ENCODE results near the gene TPCN2. TPM values are rescaled to one million over a fixed set of nuclear protein-coding genes. Genes with fewer than 3 reads are reported as not detected.
A peak's percentile ranks its signal among the peaks of the same experiment; 100 is the strongest.

TPCN2 gene
- total RNA-seq, 1 experiment from 2014 or later, result 16.3 TPM

DNA sequence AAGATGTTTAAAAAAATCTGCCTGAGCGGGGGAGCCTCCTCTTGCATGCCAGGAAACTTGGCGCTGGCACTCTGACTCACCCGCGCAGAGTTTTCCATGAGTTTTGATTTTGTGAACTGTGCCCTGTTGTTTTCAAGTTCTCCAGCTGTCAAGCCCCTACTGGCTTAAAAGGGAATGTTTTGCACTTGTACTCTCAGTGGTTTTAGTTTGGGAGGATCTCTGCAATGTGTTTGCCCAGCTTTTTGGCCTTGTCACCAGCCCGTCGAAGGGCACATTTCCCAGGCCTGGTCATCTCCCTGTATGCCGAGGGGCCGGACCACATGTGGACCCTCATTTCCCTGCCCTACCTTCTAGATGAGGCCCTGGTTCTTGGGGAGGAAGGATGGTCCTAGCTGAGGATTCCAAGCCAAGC, 47.9 kb upstream of the TPCN2 start:
- peaks cover under 1% of the 10 kb centered on the region for H3K36me3 Mint-ChIP-seq (ENCODE audit: insufficient read depth, unreplicated experiment)
- intact Hi-C loops (cut with micrococcal nuclease), result no loop called here
- no peaks in the 10 kb centered on the region for H3K9me3 Mint-ChIP-seq (ENCODE audit: unreplicated experiment)
- TF ChIP-seq, protein P1, sequence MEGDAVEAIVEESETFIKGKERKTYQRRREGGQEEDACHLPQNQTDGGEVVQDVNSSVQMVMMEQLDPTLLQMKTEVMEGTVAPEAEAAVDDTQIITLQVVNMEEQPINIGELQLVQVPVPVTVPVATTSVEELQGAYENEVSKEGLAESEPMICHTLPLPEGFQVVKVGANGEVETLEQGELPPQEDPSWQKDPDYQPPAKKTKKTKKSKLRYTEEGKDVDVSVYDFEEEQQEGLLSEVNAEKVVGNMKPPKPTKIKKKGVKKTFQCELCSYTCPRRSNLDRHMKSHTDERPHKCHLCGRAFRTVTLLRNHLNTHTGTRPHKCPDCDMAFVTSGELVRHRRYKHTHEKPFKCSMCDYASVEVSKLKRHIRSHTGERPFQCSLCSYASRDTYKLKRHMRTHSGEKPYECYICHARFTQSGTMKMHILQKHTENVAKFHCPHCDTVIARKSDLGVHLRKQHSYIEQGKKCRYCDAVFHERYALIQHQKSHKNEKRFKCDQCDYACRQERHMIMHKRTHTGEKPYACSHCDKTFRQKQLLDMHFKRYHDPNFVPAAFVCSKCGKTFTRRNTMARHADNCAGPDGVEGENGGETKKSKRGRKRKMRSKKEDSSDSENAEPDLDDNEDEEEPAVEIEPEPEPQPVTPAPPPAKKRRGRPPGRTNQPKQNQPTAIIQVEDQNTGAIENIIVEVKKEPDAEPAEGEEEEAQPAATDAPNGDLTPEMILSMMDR (IDR thresholded peaks at IDR 0.05; ENCODE audit: unreplicated experiment), result peak; percentile 25
- H3K27ac Mint-ChIP-seq (ENCODE audit: low read depth, unreplicated experiment), result no peak overlapping the region
- no peaks in the 10 kb centered on the region for H3K27me3 Mint-ChIP-seq (ENCODE audit: insufficient read depth, unreplicated experiment)
- no peak overlapping the region for H3K4me3 Mint-ChIP-seq (ENCODE audit: unreplicated experiment)
- CTCF ChIA-PET, result interaction anchor here (0.7 to 2.2 kb wide), 2 partner anchors 12 to 96 kb away, joined by 3 to 6 read pairs; partner anchors contain the start of gene MRGPRF
- DNase-seq (ENCODE audit: unreplicated experiment), result peak; percentile 67
- no TSS peak for BruUV-seq (replicated peaks)
- H3K4me1 Mint-ChIP-seq (ENCODE audit: insufficient read depth, unreplicated experiment), result no peaks in the 10 kb centered on the region
- POLR2A ChIA-PET, result no interaction called here

GRCh38 chr11:69001243-69002081, 47.3 kb upstream of the TPCN2 start:
- DNase-seq (ENCODE audit: unreplicated experiment), result no peak
- H3K9me3 Mint-ChIP-seq (ENCODE audit: unreplicated experiment), result no peaks in the 10 kb centered on the region
- intact Hi-C loops (cut with micrococcal nuclease), result no loop called here
- POLR2A ChIA-PET, result no interaction called here
- no peak overlapping the region for H3K27ac Mint-ChIP-seq (ENCODE audit: low read depth, unreplicated experiment)
- TF ChIP-seq, protein P1 (IDR thresholded peaks at IDR 0.05; ENCODE audit: unreplicated experiment), result no peak
- no peaks in the 10 kb centered on the region for H3K27me3 Mint-ChIP-seq (ENCODE audit: insufficient read depth, unreplicated experiment)
- H3K4me3 Mint-ChIP-seq (ENCODE audit: unreplicated experiment), result no peak overlapping the region
- CTCF ChIA-PET, result interaction anchor here (0.6 to 2.2 kb wide), 4 partner anchors 11 to 537 kb away, joined by 3 to 6 read pairs (median 4); partner anchors contain the start of gene MRGPRF
- no TSS peak for BruUV-seq (replicated peaks)
- H3K36me3 Mint-ChIP-seq (ENCODE audit: insufficient read depth, unreplicated experiment), result no peaks in the 10 kb centered on the region
- no peaks in the 10 kb centered on the region for H3K4me1 Mint-ChIP-seq (ENCODE audit: insufficient read depth, unreplicated experiment)

DNA sequence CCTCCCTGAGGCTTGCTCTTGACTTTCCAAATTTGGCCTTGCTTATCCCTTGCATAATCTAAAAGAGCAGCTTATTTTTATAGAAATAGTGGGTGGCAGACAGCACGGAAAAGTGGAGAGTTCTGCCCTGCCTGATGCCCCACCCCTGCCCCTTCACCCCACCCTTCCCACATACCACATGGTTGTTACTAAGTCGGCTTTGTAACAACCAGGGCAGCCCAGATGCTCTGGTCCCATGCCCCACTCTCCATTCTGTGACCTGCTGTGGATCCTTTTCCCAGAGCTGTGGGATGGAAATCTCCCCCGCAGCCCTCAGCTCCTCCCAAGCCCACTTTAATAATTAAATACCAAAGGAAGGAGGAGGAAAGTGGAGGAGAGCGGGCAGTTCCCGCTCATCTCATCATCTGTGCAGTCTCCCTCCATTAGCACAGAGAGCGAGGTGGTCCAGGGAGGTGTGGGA, 46.6 kb upstream of the TPCN2 start:
- Mint-ChIP-seq H3K36me3 (ENCODE audit: insufficient read depth, unreplicated experiment) (no peaks in the 10 kb centered on the region), H3K27ac (ENCODE audit: low read depth, unreplicated experiment) (no peak overlapping the region), H3K4me3 (ENCODE audit: unreplicated experiment) (no peak overlapping the region), H3K9me3 (ENCODE audit: unreplicated experiment) (no peaks in the 10 kb centered on the region), H3K27me3 (ENCODE audit: insufficient read depth, unreplicated experiment) (no peaks in the 10 kb centered on the region), H3K4me1 (ENCODE audit: insufficient read depth, unreplicated experiment) (no peaks in the 10 kb centered on the region)
- ChIA-PET CTCF (interaction anchor here (0.6 to 2.2 kb wide), 3 partner anchors 11 to 536 kb away, joined by 3 to 6 read pairs (median 4); partner anchors contain the start of gene MRGPRF), POLR2A (no interaction called here)
- intact Hi-C loops (cut with micrococcal nuclease), result no loop called here
- BruUV-seq (replicated peaks), result no TSS peak
- TF ChIP-seq, protein P1 (IDR thresholded peaks at IDR 0.05; ENCODE audit: unreplicated experiment), result no peak
- no peak for DNase-seq (ENCODE audit: unreplicated experiment)

- H3K9me3 Mint-ChIP-seq (ENCODE audit: unreplicated experiment), result no peaks in the 10 kb centered on the region
- no peak for DNase-seq (ENCODE audit: unreplicated experiment)
- no peak overlapping the region for H3K27ac Mint-ChIP-seq (ENCODE audit: low read depth, unreplicated experiment)
- TF ChIP-seq, protein P1 (IDR thresholded peaks at IDR 0.05; ENCODE audit: unreplicated experiment), result no peak
- ChIA-PET CTCF (interaction anchor here (0.8 to 2.2 kb wide), 2 partner anchors 10 to 536 kb away, joined by 4 to 6 read pairs; partner anchors contain the start of gene MRGPRF), POLR2A (no interaction called here)
- intact Hi-C loops (cut with micrococcal nuclease), result no loop called here
- H3K36me3 Mint-ChIP-seq (ENCODE audit: insufficient read depth, unreplicated experiment), result no peaks in the 10 kb centered on the region
- no peak overlapping the region for H3K4me3 Mint-ChIP-seq (ENCODE audit: unreplicated experiment)
- H3K27me3 Mint-ChIP-seq (ENCODE audit: insufficient read depth, unreplicated experiment), result no peaks in the 10 kb centered on the region
- no TSS peak for BruUV-seq (replicated peaks)
- no peaks in the 10 kb centered on the region for H3K4me1 Mint-ChIP-seq (ENCODE audit: insufficient read depth, unreplicated experiment)
Observed at GRCh38 chr11:69002570-69003231, 46.0 kb upstream of the TPCN2 start.

All from MCF 10A (cell line).